GM23338 (cell line): Measurements from ENCODE around the gene C19orf25. TPM values are rescaled to one million over a fixed set of nuclear protein-coding genes. Genes with fewer than 3 reads are reported as not detected.

Experiments
- ATAC-seq: fragments of 200-7000 bp; cut with Tn5 transposase; 3 replicates; pipeline ENCODE4 v1.9.1; 2020
- DNase-seq: peaks from one replicate; pipeline ENCODE4 v3.0.0-alpha.2; 2015; ENCODE audit warnings: low spot score
- H2AFZ ChIP-seq: fragments of 200-600 bp; sonication (generic); 2 replicates; pipeline ENCODE4 v1.8.0; 2016; ENCODE audit warnings: antibody characterized with exemption, mild to moderate bottlenecking, moderate library complexity
- H3F3A ChIP-seq: fragments of 200-600 bp; sonication (generic); replicated peaks from 2 replicates; pipeline ENCODE4 v1.8.0; 2017; ENCODE audit warnings: antibody characterized with exemption, mixed run types, low read depth
- H3K27ac ChIP-seq: fragments of 200-600 bp; sonication (generic); 2 replicates; pipeline ENCODE4 v1.6.1; 2016; ENCODE audit warnings: low read depth
- H3K27me3 ChIP-seq: fragments of 200-600 bp; sonication (generic); 2 replicates; pipeline ENCODE4 v1.8.0; 2016; ENCODE audit warnings: mild to moderate bottlenecking, mixed run types, moderate library complexity; ENCODE audit not compliant: insufficient read depth
- H3K36me3 ChIP-seq: fragments of 200-600 bp; sonication (generic); 2 replicates; pipeline ENCODE4 v1.8.0; 2016; ENCODE audit warnings: mild to moderate bottlenecking; ENCODE audit not compliant: insufficient read depth
- H3K4me1 ChIP-seq: fragments of 200-600 bp; sonication (generic); 2 replicates; pipeline ENCODE4 v1.8.0; 2016; ENCODE audit warnings: mild to moderate bottlenecking, moderate library complexity; ENCODE audit not compliant: insufficient read depth
- H3K4me2 ChIP-seq: fragments of 200-600 bp; sonication (generic); 2 replicates; pipeline ENCODE4 v1.7.1; 2017; ENCODE audit warnings: mixed run types
- H3K4me3 ChIP-seq: fragments of 200-600 bp; sonication (generic); 2 replicates; pipeline ENCODE4 v1.6.1; 2016; ENCODE audit warnings: mixed run types
- H3K79me2 ChIP-seq: fragments of 200-600 bp; sonication (generic); replicated peaks from 2 replicates; pipeline ENCODE4 v1.8.0; 2017; ENCODE audit warnings: mild to moderate bottlenecking; ENCODE audit not compliant: insufficient read depth
- H3K9me2 ChIP-seq: fragments of 200-600 bp; sonication (generic); 2 replicates; pipeline ENCODE4 v1.8.0; 2017; ENCODE audit not compliant: insufficient read depth
- H4K20me1 ChIP-seq: fragments of 200-600 bp; sonication (generic); replicated peaks from 2 replicates; pipeline ENCODE4 v1.8.0; 2017; ENCODE audit warnings: mild to moderate bottlenecking; ENCODE audit not compliant: insufficient read depth
- H3K27ac Mint-ChIP-seq: 2 replicates; pipeline ENCODE4 v1.8.0; 2020; ENCODE audit warnings: inconsistent platforms, mild to moderate bottlenecking, moderate library complexity, mixed read lengths
- H3K27me3 Mint-ChIP-seq: 3 replicates; pipeline ENCODE4 v1.8.0; 2022; ENCODE audit warnings: low read depth, mild to moderate bottlenecking, moderate library complexity, mixed read lengths, inconsistent platforms; ENCODE audit not compliant: insufficient read depth, poor library complexity
- H3K36me3 Mint-ChIP-seq: 3 replicates; pipeline ENCODE4 v1.8.0; 2021; ENCODE audit warnings: low read depth, mild to moderate bottlenecking, inconsistent platforms, moderate library complexity, mixed read lengths
- H3K4me1 Mint-ChIP-seq: 3 replicates; pipeline ENCODE4 v1.8.0; 2020; ENCODE audit warnings: mild to moderate bottlenecking, inconsistent platforms, mixed read lengths
- H3K4me3 Mint-ChIP-seq: 3 replicates; pipeline ENCODE4 v1.8.0; 2021; ENCODE audit warnings: moderate library complexity, mild to moderate bottlenecking, inconsistent platforms, mixed read lengths
- H3K9me3 Mint-ChIP-seq: 3 replicates; pipeline ENCODE4 v1.8.0; 2020; ENCODE audit warnings: moderate library complexity, mild to moderate bottlenecking, inconsistent platforms, mixed read lengths
- CREB1 ChIP-seq: fragments of 250-450 bp; sonication (Bioruptor Pico); IDR thresholded peaks from 2 replicates; pipeline ENCODE4 v1.5.0; 2020; ENCODE audit warnings: low read depth, mild to moderate bottlenecking, moderate library complexity
- EZH2 ChIP-seq: fragments of 200-600 bp; sonication (generic); IDR thresholded peaks from one replicate; pipeline ENCODE4 v1.8.0; 2017; ENCODE audit warnings: antibody characterized with exemption, mild to moderate bottlenecking, low read depth; ENCODE audit not compliant: unreplicated experiment
- STAT1 ChIP-seq: IDR thresholded peaks from one replicate; pipeline ENCODE4 v1.6.1; 2016; ENCODE audit warnings: antibody characterized with exemption; ENCODE audit not compliant: unreplicated experiment
- ZNF331 ChIP-seq: fragments of 250-450 bp; sonication (Bioruptor Pico); IDR thresholded peaks from 2 replicates; pipeline ENCODE4 v1.5.0; 2020; ENCODE audit warnings: low read depth, mild to moderate bottlenecking, moderate library complexity
- polyA plus RNA-seq: library from polyadenylated mRNA; unstranded; fragments of >200 nt; fragmentation: Nextera tagmentation; extraction: Ambion mirVana; gene quantifications from 2 replicates; pipeline ENCODE4 v1.2.1, GENCODE V29; 2016
- total RNA-seq: library from RNA; depleted of rRNA; stranded (reverse); fragments of >200 nt; shearing (Covaris generic); gene quantifications from 2 replicates; pipeline ENCODE4 v1.2.3, GENCODE V29; 2014
- TF ChIP-seq, protein P1 (sequence below): fragments of 250-450 bp; sonication (Bioruptor Pico); IDR thresholded peaks from 2 replicates; pipeline ENCODE4 v1.5.0; 2020; ENCODE audit warnings: mild to moderate bottlenecking, moderate library complexity
- TF ChIP-seq, protein P2 (sequence below): IDR thresholded peaks from one replicate; pipeline ENCODE4 v1.6.1; 2018; ENCODE audit warnings: antibody characterized with exemption; ENCODE audit not compliant: unreplicated experiment
- TF ChIP-seq, protein P3 (sequence below), 2 experiments: fragments of 200-600 bp in 1 of 2; sonication (generic) in 1 of 2; conservative IDR thresholded peaks; 2 replicates each; pipeline versions ENCODE4 v1.5.1 to v1.6.1; 2016 to 2017; ENCODE audit warnings: antibody characterized with exemption in 2 of 2, low read depth in 2 of 2, mild to moderate bottlenecking in 2 of 2, moderate library complexity in 1 of 2

The C19orf25 gene
- total and polyA plus RNA-seq, 2 experiments from 2014 or later: 43.5 to 61.1 TPM

DNA sequence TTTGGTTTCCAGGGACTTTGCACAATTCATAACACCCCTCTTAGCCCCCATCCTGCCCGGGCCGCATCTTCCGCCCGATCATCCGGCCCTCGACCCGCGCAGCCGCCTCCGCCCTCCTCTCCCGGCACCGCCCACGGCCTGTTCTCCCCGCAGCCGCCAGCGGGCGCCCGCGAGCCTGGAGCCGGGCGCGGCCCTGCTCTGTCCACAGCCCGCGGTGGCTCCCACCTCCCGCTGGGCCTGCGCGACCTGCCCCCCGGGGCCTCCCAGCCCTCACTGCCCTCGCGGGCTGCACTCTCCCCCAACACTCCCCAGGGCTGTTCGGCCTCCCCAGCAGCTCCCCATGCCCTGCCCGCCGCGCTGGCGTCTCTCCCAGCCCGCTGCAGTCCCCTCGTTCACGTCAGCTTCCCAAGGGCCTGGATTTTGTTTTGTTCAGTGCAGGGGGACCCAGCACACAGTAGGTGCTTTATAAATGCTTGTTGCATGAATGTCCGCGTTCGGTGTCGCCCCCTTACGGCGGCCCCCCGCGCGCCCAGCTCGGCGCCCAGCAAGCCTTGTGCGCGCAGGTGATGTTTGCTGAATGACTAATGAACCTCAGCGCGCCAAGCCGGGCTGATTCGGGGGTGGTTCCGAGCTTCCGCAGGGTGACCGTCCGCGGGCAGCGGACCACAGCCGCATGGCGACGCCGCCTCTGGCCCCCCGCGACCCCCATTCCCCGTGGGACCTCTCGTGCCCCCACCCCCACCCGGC, 33.7 kb downstream of the C19orf25 start:
- Histone ChIP-seq H3K36me3 (peaks cover 13% of the 10 kb centered on the region), H3K79me2 (0 out of 2 replicates have a peak, but pooled peaks cover 2% of the 10 kb centered on the region), H3F3A (peaks cover 53% of the 10 kb centered on the region), H3K27ac (no peak overlapping the region), H3K27me3 (peaks cover 37% of the 10 kb centered on the region), H3K4me3 (peak overlapping the region; percentile 83), H4K20me1 (peaks cover 18% of the 10 kb centered on the region), H3K9me2 (no peaks in the 10 kb centered on the region), H3K4me1 (peaks cover 20% of the 10 kb centered on the region; the same call in 1 of the 2 replicates), H3K4me2 (peak overlapping the region; percentile 91), H2AFZ (peak overlapping the region; percentile 90)
- Mint-ChIP-seq H3K4me3 (peak overlapping the region; percentile 67), H3K36me3 (peaks cover 28% of the 10 kb centered on the region), H3K27ac (no peak overlapping the region), H3K4me1 (peaks cover 29% of the 10 kb centered on the region), H3K27me3 (peaks cover 50% of the 10 kb centered on the region), H3K9me3 (no peaks in the 10 kb centered on the region; the same call in 2 of the 3 replicates)
- TF ChIP-seq, protein P1, sequence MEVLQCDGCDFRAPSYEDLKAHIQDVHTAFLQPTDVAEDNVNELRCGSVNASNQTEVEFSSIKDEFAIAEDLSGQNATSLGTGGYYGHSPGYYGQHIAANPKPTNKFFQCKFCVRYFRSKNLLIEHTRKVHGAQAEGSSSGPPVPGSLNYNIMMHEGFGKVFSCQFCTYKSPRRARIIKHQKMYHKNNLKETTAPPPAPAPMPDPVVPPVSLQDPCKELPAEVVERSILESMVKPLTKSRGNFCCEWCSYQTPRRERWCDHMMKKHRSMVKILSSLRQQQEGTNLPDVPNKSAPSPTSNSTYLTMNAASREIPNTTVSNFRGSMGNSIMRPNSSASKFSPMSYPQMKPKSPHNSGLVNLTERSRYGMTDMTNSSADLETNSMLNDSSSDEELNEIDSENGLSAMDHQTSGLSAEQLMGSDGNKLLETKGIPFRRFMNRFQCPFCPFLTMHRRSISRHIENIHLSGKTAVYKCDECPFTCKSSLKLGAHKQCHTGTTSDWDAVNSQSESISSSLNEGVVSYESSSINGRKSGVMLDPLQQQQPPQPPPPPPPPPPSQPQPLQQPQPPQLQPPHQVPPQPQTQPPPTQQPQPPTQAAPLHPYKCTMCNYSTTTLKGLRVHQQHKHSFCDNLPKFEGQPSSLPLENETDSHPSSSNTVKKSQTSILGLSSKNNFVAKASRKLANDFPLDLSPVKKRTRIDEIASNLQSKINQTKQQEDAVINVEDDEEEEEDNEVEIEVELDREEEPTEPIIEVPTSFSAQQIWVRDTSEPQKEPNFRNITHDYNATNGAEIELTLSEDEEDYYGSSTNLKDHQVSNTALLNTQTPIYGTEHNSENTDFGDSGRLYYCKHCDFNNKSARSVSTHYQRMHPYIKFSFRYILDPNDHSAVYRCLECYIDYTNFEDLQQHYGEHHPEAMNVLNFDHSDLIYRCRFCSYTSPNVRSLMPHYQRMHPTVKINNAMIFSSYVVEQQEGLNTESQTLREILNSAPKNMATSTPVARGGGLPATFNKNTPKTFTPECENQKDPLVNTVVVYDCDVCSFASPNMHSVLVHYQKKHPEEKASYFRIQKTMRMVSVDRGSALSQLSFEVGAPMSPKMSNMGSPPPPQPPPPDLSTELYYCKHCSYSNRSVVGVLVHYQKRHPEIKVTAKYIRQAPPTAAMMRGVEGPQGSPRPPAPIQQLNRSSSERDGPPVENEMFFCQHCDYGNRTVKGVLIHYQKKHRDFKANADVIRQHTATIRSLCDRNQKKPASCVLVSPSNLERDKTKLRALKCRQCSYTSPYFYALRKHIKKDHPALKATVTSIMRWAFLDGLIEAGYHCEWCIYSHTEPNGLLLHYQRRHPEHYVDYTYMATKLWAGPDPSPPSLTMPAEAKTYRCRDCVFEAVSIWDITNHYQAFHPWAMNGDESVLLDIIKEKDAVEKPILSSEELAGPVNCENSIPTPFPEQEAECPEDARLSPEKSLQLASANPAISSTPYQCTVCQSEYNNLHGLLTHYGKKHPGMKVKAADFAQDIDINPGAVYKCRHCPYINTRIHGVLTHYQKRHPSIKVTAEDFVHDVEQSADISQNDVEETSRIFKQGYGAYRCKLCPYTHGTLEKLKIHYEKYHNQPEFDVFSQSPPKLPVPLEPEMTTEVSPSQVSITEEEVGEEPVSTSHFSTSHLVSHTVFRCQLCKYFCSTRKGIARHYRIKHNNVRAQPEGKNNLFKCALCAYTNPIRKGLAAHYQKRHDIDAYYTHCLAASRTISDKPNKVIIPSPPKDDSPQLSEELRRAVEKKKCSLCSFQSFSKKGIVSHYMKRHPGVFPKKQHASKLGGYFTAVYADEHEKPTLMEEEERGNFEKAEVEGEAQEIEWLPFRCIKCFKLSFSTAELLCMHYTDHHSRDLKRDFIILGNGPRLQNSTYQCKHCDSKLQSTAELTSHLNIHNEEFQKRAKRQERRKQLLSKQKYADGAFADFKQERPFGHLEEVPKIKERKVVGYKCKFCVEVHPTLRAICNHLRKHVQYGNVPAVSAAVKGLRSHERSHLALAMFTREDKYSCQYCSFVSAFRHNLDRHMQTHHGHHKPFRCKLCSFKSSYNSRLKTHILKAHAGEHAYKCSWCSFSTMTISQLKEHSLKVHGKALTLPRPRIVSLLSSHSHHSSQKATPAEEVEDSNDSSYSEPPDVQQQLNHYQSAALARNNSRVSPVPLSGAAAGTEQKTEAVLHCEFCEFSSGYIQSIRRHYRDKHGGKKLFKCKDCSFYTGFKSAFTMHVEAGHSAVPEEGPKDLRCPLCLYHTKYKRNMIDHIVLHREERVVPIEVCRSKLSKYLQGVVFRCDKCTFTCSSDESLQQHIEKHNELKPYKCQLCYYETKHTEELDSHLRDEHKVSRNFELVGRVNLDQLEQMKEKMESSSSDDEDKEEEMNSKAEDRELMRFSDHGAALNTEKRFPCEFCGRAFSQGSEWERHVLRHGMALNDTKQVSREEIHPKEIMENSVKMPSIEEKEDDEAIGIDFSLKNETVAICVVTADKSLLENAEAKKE (CRISPR knock-in tag): no peak
- no peak for TF ChIP-seq CREB1 (CRISPR knock-in tag)
- no peak for TF ChIP-seq EZH2
- TF ChIP-seq ZNF331: no peak
- TF ChIP-seq, protein P2, sequence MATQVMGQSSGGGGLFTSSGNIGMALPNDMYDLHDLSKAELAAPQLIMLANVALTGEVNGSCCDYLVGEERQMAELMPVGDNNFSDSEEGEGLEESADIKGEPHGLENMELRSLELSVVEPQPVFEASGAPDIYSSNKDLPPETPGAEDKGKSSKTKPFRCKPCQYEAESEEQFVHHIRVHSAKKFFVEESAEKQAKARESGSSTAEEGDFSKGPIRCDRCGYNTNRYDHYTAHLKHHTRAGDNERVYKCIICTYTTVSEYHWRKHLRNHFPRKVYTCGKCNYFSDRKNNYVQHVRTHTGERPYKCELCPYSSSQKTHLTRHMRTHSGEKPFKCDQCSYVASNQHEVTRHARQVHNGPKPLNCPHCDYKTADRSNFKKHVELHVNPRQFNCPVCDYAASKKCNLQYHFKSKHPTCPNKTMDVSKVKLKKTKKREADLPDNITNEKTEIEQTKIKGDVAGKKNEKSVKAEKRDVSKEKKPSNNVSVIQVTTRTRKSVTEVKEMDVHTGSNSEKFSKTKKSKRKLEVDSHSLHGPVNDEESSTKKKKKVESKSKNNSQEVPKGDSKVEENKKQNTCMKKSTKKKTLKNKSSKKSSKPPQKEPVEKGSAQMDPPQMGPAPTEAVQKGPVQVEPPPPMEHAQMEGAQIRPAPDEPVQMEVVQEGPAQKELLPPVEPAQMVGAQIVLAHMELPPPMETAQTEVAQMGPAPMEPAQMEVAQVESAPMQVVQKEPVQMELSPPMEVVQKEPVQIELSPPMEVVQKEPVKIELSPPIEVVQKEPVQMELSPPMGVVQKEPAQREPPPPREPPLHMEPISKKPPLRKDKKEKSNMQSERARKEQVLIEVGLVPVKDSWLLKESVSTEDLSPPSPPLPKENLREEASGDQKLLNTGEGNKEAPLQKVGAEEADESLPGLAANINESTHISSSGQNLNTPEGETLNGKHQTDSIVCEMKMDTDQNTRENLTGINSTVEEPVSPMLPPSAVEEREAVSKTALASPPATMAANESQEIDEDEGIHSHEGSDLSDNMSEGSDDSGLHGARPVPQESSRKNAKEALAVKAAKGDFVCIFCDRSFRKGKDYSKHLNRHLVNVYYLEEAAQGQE: no peak
- TF ChIP-seq, protein P3, sequence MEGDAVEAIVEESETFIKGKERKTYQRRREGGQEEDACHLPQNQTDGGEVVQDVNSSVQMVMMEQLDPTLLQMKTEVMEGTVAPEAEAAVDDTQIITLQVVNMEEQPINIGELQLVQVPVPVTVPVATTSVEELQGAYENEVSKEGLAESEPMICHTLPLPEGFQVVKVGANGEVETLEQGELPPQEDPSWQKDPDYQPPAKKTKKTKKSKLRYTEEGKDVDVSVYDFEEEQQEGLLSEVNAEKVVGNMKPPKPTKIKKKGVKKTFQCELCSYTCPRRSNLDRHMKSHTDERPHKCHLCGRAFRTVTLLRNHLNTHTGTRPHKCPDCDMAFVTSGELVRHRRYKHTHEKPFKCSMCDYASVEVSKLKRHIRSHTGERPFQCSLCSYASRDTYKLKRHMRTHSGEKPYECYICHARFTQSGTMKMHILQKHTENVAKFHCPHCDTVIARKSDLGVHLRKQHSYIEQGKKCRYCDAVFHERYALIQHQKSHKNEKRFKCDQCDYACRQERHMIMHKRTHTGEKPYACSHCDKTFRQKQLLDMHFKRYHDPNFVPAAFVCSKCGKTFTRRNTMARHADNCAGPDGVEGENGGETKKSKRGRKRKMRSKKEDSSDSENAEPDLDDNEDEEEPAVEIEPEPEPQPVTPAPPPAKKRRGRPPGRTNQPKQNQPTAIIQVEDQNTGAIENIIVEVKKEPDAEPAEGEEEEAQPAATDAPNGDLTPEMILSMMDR (conservative IDR thresholded peaks at IDR 0.05; ENCODE audit: low read depth in 2 of 2): peak; percentile 72 to 82
- TF ChIP-seq STAT1: no peak
- DNase-seq (peak; percentile 79), ATAC-seq (peak; percentile 64)
